Frontal cortex (tissue), 4 donors: ENCODE data around the gene POC1B. TPM values are rescaled to one million over a fixed set of nuclear protein-coding genes. Genes with fewer than 3 reads are reported as not detected.
A peak's percentile ranks its signal among the peaks of the same experiment; 100 is the strongest.

Experiments
- DNase-seq, 2 donors: peaks; one replicate each; pipeline ENCODE4 v3.0.0; 2012; ENCODE audit warnings: low spot score in 2 of 2
- FAIRE-seq: peaks from 2 replicates; lab custom pipeline; 2012; peaks lifted over from hg19 to GRCh38; lab: Jason Lieb, UNC
- total RNA-seq: library from RNA; depleted of rRNA; stranded (reverse); fragments of >200 nt; gene quantifications from one replicate; pipeline ENCODE4 v1.2.3, GENCODE V29; 2014
- donor health status: control.
- donor health status: control.
- donor health status: control.

The POC1B gene
- total RNA-seq, 1 donor from 2014 or later: 93.8 TPM

DNA sequence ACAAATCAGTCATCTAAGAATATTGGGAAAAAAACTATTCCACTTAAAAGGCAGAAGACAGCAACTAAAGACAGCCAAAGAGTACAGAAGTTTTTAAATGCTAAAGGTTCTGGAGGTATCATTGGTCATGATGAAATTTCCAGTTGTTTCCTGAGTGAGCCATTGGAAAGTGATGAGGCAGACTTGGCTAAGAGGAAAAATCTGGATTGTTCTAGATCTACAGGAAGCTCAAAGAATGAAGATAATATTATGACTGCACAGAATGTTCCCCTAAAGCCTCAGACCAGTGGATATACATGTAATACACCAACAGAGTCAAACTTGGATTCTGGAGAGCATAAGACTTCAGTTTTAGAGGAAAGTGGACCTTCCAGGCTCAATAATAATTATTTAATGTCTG lies 24.1 kb downstream of the POC1B start:
- FAIRE-seq (no peak), DNase-seq (no peak)

DNA sequence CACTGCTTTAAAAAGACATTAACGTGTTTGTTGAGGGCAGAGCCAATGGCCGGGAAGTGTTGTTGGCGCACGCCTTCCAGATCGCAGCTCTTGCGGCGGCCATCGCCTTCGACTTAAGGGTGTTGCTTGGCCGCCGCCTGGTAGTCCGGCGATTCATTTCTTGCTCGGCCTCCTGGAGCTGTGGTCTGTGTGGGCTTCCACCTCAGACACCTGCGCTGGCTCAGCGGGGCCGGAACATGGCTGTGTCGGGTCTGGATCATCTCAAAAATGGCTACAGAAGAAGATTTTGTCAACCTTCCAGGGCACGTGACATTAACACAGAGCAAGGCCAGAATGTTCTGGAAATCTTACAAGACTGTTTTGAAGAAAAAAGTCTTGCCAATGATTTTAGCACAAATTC lies 26.0 kb downstream of the POC1B start:
- DNase-seq (no peak), FAIRE-seq (no peak)

DNA sequence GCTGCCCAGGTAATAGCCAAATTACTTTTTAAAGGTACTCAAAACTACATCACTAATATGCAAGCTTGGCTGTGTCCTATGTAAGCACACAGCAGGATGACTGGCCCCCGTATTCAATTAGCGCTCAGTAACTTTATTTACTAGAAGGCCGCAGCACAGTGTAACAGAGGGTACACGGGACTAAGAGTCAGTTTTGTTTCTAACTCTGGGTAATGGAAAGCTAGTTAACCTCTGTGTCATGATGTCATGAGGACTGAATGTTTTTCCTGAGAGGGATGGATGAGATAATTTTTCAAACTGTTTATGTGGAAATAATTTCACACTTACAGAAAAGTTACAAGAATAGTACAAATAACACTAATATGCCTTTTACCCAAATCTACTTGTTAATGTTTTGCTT lies 28.4 kb downstream of the POC1B start:
- no peak for DNase-seq
- FAIRE-seq: no peak

DNA sequence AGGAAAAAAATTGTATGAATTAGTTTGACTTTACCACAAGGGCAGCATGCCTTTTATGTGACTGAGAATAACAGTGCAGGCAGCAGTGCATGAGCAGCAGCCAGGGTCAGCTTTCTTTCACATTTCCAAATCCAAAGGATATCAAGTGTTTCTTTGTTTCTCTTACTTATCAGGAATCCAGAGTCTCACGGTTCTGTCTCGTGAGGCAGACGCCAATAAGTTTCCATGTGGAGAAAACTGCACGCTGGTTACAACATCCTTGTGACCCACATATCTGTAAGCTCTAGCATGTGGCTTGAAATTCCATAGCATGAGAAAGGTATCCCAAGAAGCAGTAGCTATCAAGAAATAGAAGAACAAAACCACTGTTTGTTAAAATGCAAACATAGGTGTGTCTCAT lies 28.8 kb downstream of the POC1B start:
- DNase-seq: no peak
- no peak for FAIRE-seq

DNA sequence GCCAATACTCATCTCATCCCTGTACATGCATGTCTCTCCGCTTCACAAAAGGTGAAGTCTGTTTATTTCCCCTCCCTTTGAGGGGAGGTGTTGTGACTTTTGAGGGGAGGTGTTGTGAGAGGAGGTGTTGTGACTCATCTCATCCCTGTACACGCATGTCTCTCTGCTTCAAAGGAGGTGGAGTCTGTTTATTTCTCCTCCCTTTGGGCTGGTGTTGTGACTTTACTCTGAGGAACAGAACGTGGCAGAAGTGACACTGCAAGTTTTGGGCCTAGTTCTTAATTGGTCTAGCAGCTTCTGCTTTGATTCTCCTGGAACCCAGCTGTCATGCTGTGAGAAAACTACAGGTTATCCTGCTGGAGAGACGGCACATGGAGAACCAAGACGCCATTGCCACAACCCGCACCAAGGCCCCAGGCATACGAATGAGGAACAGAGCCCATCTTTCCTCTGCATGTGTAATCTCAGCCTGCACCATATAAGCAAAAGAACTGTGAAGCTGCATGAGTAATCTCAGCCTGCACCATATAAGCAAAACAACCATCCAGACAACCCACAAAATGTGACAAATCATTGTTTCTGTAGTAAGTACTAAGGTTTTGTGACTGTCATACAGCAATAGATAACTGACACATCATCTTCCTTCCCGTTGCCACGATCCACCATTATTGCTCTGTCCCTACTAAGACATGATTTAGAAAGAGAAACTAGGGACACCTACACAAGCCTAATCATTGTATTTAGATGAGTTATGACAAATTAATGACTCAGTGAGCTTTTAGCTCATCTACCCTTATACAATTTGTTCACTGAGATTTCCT lies 31.2 kb downstream of the POC1B start:
- DNase-seq (no peak), FAIRE-seq (no peak)

DNA sequence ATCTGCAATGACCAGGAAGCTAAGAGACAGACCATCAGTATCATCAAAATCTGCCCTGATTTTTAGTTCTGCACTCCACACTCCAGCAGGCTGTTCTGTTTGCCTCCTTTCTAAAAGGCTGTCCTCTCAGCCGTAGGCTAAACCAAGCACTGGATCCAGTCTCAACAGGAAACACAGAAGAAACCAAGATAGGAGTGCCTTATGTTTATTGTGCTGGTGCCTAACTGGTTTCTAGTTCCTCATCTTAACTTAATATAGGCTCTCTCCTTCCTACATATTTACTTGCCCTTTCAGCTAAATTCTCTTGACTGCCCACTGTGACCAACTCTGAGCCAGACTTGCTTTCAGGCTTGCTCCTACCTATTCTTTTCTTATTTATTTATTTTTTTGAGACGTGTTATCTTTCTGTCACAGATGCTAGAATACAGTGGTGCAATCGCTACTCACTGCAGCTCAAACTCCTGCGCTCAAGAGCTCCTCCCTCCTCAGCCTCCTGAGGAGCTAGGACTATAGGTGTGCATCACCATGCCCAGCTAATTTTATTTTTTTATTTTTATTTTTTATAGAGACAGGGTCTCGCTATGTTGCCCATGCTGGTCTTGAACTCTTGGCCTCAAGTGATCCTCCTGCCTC lies 32.1 kb downstream of the POC1B start:
- FAIRE-seq (no peak), DNase-seq (no peak)

DNA sequence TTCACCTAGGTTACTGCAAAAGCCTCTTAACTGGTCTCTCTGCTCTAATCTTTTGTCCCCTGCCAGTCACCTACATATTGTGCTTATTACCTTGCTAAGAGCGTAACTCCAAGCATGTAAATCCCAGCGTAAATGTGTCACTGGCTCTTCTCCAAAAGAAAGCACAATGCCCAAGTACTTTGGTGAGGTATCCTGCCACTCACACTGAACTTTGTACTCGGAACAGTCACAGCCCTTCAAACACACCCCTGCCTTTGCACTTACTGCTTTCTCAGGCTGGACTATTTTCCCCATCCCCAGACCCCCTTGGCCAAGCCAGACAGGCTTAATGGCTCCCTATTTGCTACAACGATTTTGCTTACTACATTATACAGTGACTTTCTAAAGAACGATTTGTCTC lies 33.0 kb downstream of the POC1B start:
- FAIRE-seq (no peak), DNase-seq (no peak)

DNA sequence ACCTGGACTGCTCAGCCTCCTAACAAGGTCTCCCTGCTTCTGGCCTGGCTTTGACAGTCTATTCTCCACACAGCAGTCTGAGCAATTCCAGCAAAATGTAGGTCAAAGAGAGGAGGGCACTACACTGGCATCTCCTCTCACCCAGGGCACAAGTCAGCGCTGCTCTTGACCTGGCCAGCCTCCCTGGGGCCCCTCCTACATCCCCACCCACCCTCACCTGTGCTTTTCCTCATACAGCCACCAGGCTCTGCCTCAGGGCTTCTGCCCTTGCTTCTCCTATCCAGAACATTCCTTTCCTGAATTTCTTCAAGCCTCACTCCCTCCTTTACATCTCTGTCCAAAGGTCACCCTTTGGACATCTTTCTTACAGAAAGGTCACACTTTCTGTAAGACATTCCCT lies 34.9 kb downstream of the POC1B start:
- FAIRE-seq (no peak), DNase-seq (no peak)

DNA sequence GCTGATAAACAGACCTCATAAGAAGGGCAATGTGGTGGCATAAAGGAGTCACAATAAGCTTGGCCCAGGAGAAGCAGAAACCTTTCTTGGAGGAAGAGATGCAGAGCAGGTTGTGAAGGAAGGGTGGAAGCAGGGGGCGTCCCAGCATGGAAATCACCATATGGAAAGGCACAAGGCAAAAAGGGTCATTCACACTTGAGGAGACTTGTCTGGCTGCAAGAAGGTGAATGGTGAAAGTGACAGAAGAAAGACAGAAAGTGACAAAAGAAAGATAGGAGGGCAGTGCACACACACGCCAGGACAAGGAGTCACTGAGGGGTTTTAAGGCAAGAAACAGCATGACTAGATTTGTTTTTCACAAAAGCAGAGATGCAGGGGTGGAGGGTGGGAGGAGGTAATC lies 39.6 kb downstream of the POC1B start:
- DNase-seq (no peak), FAIRE-seq (no peak)

DNA sequence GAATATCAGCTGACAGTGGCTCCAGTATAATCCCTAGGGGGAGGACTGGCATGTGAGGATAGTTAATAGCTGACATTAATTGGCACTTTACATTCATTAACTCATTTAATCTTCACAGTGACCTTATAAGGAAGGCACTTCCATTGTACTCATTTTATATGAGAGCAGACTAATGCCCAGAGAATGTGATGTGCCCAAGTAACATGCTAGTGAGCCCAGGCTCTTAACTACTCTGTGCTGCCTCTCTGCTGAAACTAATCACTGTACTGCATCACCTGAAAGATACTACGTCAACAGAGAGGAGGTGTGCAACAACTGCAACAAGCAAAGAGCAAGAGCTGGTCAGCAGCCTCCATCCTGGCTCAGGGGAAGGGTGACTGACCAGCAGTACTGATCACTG lies 41.4 kb downstream of the POC1B start:
- DNase-seq: no peak
- FAIRE-seq: no peak

DNA sequence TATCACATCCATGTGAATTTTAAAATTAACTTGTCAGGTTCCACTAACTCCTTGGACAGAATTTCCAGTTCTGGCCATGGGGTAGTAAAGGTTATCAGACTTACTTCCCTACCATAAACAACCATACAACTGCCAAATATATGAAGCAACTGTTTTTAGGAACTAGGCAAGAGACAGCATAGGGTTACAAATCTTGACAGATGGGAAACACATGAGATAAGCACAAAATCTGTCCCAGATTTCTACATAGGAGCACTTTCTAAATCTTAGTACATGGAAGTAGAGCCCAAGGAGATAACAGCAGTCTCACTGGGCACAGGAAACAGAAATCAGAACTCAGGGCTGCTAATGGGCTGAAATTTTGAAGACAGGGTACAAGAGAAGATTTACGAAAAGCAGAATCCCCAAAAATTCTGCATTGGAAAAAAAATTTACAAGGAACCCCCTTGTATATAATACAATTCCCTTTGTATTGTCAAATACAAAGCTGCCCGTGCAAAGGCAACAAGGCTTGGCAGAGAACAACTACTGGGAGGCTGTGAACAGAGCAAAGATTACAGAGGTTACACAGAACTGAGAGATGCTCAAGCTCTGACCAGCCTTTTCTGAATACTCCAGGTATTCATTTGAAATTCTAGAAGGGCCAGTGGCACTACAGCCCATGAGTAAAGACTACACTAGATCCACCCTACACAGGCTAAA lies 44.5 kb downstream of the POC1B start:
- DNase-seq (no peak), FAIRE-seq (no peak)

DNA sequence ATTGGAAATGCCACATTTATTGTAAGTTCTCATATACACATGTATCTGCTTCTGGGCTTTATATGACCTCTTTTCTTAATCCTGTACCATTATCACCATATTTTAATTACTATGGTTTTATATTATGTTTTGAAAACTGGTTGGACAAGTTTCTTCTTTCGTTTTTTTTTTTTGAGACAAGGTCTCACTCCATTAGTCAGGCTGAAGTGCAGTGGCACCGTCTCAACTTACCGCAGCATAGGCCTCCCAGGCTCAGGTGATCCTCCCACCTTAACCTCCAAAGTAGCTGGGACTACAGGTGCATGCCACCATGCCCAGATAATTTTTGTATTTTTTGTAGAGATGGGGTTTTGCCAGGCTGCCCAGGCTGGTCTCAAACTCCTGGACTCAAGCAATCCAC lies 45.9 kb downstream of the POC1B start:
- FAIRE-seq (no peak), DNase-seq (no peak)

DNA sequence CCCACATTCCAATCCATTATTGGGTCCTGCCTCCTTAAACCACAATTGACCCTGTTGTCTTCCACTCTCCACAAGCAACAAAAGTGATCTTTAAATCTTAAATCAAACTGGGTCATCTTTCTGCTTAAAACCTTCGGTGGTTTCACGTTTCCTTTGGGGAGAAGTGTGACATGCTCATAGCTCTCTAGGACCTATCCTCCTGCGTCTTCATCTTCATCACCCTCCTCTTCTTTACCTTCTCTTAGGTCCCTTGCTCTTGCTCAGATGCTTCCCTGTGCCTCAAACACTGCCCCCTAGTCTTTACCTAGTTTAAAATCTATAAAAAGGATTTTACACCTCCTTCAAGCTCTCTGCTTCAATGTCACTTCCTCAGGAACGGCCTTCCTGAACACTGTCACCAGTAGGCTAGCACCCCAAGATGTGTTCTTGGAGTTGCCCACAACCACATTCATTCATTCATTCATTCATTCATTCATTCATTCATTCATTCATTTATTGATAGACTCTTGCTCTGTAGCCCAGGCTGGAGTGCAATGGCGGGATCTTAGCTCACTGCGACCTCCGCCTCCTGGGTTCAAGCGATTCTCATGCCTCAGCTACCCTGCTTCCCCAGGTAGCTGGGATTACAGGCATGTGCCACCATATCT lies 48.1 kb downstream of the POC1B start:
- FAIRE-seq: no peak
- no peak for DNase-seq

DNA sequence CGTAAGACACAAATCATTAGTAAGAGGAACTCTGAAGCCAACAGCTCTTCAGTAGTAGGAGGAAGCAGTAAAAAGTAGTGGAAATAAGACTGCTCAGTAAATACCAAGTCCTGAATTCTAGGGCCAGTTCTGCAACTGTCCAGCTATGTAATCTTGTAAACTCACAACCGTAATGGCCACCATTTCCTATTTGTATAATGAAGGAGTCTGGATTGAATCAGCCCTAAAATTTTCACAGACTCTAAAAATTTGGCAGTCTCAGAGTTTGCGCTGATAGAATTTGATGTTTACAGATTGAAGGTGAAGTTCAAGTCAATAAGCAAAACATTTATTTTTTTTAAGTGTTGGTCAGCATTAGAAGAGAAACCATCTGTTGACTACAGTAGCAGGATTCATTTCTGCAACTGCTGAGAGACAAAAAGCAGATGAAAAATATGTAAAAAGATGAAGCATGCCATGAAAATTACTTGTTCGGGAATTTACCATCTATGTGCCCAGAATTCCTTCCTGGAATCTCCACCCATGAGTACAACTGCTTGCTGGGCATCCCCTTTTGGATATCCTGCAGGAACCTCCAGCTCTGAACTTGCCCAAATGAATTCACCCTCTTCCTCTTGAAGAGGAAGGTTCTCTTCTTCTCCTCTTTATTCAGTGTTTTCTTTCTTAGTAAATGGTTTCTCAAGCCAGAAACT lies 48.8 kb downstream of the POC1B start:
- FAIRE-seq (no peak), DNase-seq (no peak)

DNA sequence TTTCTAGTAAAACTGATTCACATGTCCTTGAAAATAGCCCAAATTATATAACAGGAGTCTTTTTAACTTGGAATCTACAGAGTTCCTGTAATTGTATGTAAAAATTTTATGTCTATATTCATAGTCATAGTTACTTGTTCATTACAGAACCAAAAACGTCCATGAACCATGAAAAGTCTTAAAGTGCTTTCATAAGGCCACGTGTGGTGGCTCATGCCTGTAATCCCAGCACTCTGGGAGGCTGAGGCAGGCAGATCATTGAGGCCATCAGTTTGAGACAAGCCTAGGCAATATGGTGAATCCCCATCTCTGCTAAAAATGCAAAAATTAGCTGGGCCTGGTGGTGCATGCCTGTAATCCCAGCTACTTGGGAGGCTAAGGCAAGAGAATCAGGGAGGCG lies 49.6 kb downstream of the POC1B start:
- FAIRE-seq: no peak

DNA sequence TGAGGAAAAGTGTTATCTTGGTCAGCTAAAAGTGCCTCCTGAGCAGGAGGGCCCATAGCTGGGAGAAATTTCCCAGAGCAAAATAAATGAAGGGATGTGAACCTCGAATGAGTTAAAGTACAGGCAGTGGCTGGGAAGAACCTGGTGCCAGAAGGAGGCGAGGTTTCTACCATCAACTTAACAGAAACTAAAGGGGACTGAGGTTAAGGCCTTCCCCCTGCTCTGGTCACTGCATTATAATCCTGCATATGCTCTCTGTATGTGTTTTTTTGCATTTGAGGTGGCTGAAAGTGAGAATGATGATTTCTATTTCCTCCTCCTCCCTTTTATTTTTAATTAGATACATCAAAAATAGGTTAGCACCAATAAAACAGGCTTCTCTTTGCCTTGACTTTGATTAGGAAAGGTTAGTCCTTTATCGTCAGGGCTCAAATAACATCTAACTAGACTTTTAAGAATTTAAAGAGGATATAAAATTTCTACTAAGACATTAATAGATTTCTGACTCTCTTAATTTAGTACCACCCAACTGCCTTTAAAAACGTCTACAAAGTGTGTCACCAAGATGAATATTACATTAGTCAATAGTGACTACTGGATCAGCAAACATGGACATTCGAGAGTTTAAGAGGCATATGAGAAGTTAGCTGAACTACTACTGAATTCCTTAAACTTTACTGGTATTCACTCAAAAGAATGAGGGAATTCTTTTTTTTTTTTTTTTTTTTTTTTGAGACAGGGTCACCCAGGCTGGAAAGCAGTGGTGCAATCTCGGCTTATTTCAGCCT lies 50.5 kb downstream of the POC1B start:
- DNase-seq (no peak), FAIRE-seq (no peak)

More for the DNA sequence above, 49.6 kb downstream of the POC1B start:
- no peak for DNase-seq

DNA sequence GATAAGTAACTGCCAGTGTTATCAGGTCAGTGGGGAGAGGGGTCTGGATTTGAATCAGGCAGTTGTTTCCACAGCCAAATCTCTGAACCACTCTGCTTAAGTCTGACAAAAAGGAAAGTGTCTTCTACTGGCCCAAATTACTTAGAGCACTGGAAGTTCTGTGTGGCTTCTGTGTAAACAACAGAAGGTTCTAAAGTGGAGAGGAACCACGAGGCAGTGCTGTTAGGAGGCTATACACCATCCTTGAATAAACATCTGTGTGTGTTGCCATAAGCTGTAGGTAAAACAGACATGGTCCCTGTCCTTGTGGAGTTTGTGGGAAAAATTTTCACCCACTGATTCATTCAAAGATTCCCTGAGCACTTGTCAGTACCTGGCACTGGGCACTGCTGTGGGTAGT lies 51.2 kb downstream of the POC1B start:
- DNase-seq: no peak
- FAIRE-seq: no peak

DNA sequence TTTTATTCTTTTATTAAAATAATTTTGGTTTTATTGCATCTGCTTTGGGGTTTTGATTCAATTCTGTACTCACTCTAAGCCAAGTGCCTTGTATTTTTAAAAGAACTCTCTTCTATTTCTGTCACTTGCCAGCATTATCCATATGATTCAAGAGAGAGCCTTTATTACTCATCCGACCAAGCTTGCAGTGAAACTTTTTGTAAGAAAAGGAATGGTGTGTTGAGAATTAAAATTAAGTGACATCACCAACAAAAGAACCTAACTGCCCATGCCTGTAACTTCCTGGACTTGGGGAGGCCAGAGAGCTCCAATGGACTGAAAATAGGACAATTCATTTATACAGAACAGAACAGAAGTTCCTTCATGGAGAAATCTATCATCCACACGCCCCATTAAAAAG lies 53.3 kb downstream of the POC1B start:
- no peak for DNase-seq
- FAIRE-seq: no peak

DNA sequence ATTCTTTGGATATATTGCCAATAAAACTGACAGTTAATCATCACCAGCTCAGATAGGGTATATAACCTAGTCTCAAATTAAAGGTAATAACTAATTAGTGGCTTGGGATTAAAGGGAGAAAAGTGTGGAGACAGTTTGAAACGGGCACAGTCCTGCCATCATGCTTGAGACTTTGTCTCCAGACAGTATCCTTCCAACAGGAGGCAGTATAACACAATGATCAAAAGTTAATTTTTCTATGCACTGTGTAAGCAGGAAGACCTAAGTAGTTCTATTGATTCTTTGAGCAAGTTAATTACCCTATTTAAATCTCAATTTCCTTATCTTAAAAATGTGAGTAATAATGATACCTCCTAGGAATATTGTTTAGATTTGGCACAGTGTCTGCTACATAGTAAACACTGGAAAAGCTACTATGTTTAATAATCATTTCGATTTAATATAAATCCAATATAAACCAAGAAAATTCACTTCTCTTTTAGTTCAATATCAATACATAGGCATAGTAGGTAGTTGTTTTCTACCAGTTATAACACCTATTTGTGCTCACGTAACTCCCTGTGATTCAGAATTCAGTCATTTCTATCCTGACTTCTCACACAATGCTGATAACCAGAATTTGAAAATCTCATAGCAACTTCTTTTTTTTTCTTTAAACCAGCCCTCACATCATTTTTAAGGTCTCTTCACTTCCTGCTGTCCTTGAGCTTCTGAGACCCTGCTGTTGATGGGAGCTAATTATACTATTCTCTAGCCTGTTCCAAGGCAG lies 54.9 kb downstream of the POC1B start:
- DNase-seq (no peak), FAIRE-seq (peak; percentile 92)
